IMR-90 (cell line): ENCODE data around the gene TTF1.

ENCODE experiments used
- CEBPB ChIP-seq: IDR thresholded peaks from 2 replicates; pipeline ENCODE4 v1.6.1; 2012; ENCODE audit warnings: low read depth, low read length, improper control_type of control experiment
- CHD1 ChIP-seq: IDR thresholded peaks from 2 replicates; pipeline ENCODE4 v1.6.1; 2012; ENCODE audit warnings: low read depth, low read length, improper control_type of control experiment
- CTCF ChIP-seq: conservative IDR thresholded peaks from 2 replicates; pipeline ENCODE4 v1.5.1; 2012; ENCODE audit warnings: mild to moderate bottlenecking, low read depth, low read length, improper control_type of control experiment
- FOS ChIP-seq: fragments of 150-350 bp; IDR thresholded peaks from 2 replicates; pipeline ENCODE4 v1.6.1; 2016; ENCODE audit warnings: low read depth, low read length
- MAFK ChIP-seq: IDR thresholded peaks from 2 replicates; pipeline ENCODE4 v1.6.1; 2012; ENCODE audit warnings: low read depth, low read length, improper control_type of control experiment
- MAZ ChIP-seq: IDR thresholded peaks from 2 replicates; pipeline ENCODE4 v1.6.1; 2012; ENCODE audit warnings: low read depth, mild to moderate bottlenecking, low read length, improper control_type of control experiment, moderate library complexity, borderline replicate concordance
- MXI1 ChIP-seq: IDR thresholded peaks from 2 replicates; pipeline ENCODE4 v1.6.1; 2012; ENCODE audit warnings: low read depth, mild to moderate bottlenecking, low read length, moderate library complexity, borderline replicate concordance
- NFE2L2 ChIP-seq: fragments of 150-350 bp; IDR thresholded peaks from 2 replicates; pipeline ENCODE4 v1.6.1; 2016; ENCODE audit warnings: low read depth, mild to moderate bottlenecking, low read length
- POLR2A ChIP-seq: IDR thresholded peaks from 2 replicates; pipeline ENCODE4 v1.6.1; 2012; ENCODE audit warnings: mild to moderate bottlenecking, low read depth, low read length
- RAD21 ChIP-seq: IDR thresholded peaks from 2 replicates; pipeline ENCODE4 v1.6.1; 2012; ENCODE audit warnings: low read length, improper control_type of control experiment
- RCOR1 ChIP-seq: IDR thresholded peaks from 2 replicates; pipeline ENCODE4 v1.6.1; 2012; ENCODE audit warnings: mild to moderate bottlenecking, low read length, improper control_type of control experiment; ENCODE audit not compliant: insufficient replicate concordance
- USF2 ChIP-seq: fragments of 150-350 bp; IDR thresholded peaks from 2 replicates; pipeline ENCODE4 v1.6.1; 2017; ENCODE audit warnings: mild to moderate bottlenecking, antibody characterized with exemption, low read length, low read depth

- TF ChIP-seq CTCF (no peak), POLR2A (no peak), MAFK (no peak), CEBPB (no peak), FOS (no peak), RAD21 (no peak), RCOR1 (no peak), MXI1 (no peak), USF2 (no peak), NFE2L2 (no peak), MAZ (no peak), CHD1 (no peak)
These were observed 16.9 kb upstream of the TTF1 start for GRCh38 chr9:132423503-132423902.
